GM18517 (cell line): ENCODE measurements around the gene ALG1L2.
"Not testable (repeated sequence)": the region's sequence is repeated elsewhere in the genome, so short reads cannot be mapped to it uniquely, and the experiment has no call there.

ENCODE experiments used
- ATAC-seq: cut with Tn5 transposase; IDR thresholded peaks from one replicate; pipeline ENCODE4 v1.9.1; 2021; ENCODE audit warnings: mild to moderate bottlenecking, moderate library complexity; ENCODE audit not compliant: unreplicated experiment

The ALG1L2 gene

DNA sequence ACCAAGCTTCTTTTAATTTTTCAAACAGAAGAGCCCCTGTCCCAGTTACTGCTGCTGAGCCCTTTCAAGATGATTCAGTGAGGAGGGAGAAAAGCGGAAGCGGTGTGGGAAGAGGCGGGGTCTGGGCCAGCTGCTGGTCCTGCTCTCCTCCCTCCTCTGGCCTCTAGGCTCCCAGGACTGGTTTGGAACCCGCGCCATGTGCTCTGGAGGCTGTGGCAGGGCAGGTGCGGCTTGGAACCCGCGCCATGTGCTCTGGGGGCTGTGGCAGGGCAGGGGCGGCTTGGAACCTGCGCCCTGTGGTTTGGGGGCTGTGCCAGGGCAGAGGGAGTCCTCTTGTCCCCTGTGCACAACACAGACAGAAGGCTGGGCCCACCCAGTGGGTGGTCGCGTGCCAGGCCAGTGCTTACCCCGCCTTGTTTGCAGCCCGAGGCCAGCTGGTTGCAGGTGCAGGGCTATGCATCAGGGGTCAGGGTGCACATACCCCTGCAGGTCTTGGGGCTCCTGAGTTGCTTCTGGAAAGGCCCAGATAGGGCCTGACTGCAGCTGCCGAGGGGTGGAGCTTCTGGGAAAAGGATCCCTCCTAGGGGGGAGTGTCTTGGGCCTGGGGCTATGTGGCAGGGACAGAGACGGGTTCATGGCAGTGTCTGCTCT is 12.2 kb downstream of the ALG1L2 start:
- no peak for ATAC-seq

DNA sequence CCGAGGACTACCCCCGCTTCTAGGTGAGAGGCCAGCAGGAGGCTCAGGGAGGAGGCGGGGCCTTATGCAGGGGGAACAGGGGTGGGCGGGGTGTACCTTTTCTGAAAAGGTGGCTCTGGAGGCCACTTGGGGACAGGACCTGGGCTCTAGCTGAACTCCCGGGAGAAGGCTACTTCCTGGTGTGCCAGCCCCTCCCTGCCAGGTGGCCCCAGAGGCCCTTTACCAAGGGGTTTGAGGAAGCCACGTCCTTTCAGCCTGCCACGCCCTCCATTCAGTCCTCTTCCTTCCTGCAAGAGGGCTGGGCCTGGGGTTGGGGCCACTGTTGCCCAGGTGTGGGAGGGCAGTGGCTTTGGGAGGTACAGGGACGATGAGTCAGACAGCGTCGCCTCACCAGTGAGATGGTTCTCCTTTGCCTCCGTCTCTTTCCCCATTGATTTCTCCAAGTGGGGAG is 12.9 kb downstream of the ALG1L2 start:
- ATAC-seq: not testable (repeated sequence)

GRCh38 chr3:130095858-130096257 is 14.2 kb downstream of the ALG1L2 start:
- not testable (repeated sequence) for ATAC-seq

- ATAC-seq: not testable (repeated sequence)
Measured at GRCh38 chr3:130097096-130097495, 15.5 kb downstream of the ALG1L2 start.

- not testable (repeated sequence) for ATAC-seq
Measured at GRCh38 chr3:130097690-130098638, 16.3 kb downstream of the ALG1L2 start.

DNA sequence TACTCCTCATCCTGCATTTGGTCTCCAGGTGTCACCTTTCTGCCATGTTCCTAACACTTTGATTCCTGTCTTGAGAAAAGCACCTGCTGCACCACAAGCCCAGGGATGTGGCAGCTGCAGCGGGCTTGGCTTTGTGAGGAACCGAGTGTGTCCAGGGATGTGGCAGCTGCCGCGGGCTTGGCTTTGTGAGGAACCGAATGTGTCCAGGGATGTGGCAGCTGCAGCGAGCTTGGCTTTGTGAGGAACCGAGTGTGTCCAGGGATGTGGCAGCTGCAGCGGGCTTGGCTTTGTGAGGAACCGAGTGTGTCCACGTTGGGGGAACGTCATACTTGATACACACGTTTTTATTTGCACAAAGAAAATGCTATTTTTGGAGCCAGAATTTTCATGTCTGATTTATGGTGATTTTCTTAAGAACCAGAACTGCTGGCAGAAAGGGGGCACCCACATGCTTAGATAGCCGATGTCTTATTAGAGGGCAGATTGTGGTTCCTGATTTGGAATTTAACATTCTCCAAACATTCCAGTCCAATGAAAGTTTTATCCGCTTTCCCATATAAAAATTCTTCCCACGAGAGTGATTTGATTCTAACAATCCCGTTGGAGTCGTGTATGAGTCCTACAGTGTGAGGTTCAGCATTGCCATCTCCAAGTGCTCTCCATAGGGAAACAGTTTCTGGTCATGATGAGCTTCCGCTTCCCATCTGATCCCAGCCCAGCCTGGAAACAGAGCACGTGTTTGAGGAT is 17.2 kb downstream of the ALG1L2 start:
- not testable (repeated sequence) for ATAC-seq

DNA sequence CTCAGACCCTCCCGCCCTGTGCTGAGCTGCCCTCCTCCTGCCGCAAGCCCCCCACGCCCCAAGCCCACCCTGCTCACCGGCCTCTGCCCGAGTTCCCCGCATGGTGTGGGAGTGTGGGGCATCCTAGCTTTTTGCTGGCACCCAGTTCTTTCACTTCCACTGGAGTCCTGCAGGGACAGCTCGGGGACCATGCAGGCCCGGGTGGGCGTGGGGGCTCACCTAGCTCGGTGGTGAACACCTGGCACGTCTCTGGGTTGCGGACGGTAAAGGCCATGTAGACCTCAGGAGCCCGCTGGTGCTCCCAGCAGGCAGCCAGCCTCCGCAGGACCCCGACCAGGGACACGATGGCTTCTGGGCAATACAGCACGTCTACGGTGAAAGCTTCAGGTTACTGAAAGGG is 20.9 kb downstream of the ALG1L2 start:
- not testable (repeated sequence) for ATAC-seq

- ATAC-seq: not testable (repeated sequence)
Measured at GRCh38 chr3:130104191-130104590, 22.6 kb downstream of the ALG1L2 start.

DNA sequence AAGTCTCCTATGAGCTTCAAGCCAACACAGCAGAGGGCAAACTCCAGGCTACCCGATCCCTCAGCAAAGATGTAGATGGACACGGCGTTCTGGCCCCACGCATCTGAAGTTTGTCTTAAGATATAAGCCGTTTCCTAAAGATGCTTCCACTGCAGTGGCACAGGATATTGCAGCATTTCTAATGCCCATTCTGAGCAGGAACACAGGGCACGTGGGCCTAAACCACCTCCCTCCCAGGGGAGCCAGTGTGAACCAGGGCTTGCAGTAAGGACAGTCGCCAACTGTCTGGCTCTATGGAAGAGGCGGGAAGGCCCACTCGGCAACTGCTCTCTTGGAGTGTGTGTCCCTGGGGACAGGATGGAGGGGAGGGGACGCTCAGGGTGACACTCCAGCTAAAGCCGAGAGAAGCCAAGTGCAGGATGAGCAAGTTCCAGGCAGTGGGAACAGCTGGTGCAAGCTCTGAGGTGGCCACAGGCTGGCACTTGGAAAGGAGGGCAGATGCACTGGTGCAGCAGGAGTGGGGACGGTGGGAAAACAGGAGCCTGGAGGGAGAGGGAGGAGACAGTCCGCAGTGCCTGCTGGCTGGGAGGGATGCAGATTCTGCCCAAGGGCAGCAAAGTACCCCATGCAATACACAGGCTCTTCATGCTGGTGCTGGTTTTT is 25.8 kb downstream of the ALG1L2 start:
- ATAC-seq: not testable (repeated sequence)

DNA sequence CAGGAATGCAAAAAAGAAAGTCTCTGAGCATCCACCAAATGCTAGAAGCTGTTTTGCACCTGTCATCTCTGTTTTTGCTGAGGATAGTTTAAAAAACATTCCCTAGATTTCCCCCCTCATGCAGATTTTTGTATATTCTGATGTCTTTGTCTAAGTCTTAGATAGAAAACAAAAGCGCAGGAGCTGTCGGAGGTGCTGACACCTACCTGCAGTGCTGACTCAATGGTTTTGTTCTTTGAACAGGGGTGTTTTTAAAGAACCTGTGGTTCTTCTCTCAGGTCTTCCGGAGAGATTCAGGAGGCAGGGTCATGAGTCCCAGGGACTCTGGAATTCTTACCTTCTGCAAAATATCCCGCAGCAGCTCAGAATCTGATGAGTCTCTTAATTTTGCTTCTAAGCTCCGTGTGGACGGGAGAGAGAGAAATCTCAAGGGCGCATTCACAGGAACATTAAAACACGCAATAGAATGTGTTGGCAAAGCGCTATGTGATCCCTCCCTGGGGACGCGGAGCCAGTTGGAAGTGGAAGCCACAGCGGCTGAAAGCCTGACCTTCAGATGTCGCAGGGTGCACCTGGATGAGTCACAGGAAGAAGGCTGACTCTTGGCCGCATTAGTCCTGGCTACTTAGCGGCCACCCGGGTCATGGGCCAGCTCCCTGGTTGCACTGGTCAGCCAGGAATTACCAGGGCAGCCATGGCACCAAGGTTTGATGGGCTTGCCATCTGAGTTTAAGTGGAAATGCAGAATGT is 27.4 kb downstream of the ALG1L2 start:
- not testable (repeated sequence) for ATAC-seq

DNA sequence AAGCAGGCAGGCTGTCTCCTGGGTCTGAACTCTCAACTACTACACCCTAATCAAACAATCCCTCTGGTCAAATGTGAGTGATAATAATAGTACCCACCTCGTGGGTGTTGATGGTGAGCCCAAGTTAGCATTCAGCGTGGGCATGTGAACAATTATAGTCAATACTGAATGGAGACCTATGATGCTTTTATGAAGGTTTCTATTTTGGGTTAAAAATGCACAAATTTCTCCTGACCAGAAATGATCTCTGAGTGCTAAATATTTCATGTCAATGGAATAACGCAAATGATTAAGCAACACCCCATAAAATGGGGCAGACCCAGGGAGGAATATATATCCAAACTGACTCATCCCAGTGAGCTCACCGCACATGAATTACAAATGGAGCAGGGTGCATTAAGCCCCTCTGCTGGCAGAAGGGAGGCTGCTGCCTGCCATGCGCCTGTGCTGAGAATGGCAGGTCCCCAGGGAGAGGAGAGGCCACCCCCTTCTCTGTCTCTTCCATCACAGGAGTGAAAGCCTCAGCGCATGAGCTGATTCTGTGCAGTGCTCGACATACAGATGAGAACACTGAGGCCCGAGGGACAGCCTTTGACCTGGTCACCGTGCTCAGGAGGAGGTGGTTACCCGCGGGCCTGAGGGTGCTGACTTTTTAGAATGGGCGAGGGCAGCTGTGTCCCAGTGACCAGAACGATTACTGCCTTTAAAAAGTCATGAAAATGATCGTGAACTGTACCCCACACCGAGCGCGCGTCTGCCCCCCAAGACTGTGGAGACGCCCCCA is 28.9 kb downstream of the ALG1L2 start:
- ATAC-seq: not testable (repeated sequence)

- peak; percentile 95 for ATAC-seq
Measured at GRCh38 chr3:130111185-130111864, 29.7 kb downstream of the ALG1L2 start.

GRCh38 chr3:130111865-130112747 is 30.5 kb downstream of the ALG1L2 start:
- ATAC-seq: peak; percentile 63

DNA sequence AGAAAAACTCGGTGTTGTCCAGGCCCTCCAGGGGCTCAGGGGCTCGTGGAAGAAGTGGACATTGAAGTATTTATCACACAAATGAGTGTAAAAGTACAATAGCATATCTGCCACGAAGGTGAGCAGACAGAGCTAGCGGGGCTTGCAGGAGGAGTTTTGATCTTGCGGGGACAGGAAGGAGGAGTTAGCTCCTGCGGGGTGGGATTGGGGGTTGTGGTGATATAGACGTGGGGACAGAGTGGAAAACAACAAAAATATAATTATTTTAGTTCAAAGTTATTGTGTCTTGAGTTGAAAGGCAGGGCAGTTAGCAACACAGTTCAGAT is 31.1 kb downstream of the ALG1L2 start:
- not testable (repeated sequence) for ATAC-seq

DNA sequence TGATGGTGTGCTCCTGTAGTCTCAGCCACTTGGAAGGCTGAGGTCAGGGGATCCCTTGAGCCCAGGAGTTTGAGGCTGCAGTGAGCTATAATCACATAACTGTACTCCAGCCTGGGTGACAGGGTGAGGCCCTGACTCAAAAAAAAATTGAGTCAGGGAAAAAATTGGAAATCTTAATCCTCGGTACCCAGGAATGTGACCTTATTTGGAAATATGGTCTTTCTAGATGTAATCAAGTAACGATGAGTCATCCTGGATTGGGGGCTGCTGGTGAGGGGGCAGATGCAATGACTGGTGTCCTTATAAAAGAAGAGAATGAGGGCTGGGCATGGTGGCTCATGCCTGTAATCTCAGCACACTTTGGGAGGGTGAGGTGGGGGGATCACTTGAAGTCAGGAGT is 33.8 kb downstream of the ALG1L2 start:
- not testable (repeated sequence) for ATAC-seq

DNA sequence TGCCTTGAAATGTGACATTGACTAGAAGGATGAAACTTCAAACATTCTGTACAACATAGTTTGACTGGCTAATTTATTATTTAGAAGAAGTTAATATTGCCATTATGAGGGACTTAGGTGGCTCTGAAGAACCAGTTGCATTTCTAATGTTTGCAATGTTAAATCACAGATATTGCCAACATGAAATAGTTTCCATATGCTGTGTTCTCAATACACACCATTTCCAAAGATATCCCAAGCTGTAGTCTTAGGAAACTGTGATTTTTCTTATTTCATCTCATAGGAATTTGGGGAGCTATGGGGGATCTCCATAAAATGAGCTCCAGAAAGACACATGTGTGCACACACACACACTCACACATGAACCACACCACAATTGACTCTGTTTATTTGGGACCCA is 36.3 kb downstream of the ALG1L2 start:
- no peak for ATAC-seq

DNA sequence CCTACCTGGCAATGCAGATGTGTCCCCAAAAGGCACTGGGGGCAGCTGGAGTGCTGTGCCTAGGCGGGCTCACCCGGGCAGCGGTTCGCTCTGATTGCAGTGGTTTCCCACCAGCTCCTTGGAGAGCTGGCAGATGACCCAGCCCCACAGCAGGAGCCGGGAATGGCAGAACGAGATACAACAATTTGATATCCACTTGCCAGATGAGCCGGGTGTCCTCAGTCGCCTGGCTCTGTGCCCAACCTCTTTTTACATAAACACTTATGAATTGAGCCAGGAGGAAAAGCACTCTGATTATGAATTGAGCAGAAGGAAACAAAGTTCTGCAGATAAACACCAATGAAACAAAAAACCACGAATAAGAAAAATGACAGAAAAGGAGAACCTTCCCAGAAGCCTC is 38.2 kb downstream of the ALG1L2 start:
- ATAC-seq: not testable (repeated sequence)

DNA sequence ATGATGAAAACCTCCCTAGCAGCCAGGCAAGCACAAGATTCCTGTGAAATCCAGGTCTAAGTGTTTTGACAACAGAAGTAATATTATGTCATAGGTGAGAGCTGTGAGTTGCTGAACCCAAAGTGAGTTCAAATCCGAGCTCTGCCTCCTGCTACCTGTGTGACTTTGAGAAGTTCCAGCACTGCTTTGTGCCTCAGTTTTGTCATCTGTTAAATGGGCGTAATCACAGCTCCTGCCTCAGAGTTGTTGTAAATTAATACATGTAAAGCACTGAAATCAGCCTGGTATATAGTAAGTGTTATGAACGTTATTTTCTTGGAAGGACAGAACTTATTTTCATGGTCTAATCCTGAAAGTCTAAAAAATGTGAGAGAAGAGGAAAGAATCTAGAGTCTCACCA is 38.7 kb downstream of the ALG1L2 start:
- ATAC-seq: not testable (repeated sequence)
